ENCODE measurements around the gene VSIG8. TPM values are rescaled to one million over a fixed set of nuclear protein-coding genes. Genes with fewer than 3 reads are reported as not detected.

VSIG8 gene
- total and polyA plus RNA-seq, 12 donors = 0.44 TPM; not detected in 11

- H3K9me3 ChIP-seq = no peaks in the 10 kb centered on the region
- H3K4me1 ChIP-seq = peaks cover 0 to 38% (median 19%) of the 10 kb centered on the region in 9 donors
- ATAC-seq = peak; percentile 76 to 95 (median 92)
- H3K36me3 ChIP-seq = peaks cover 0 to 2% (median 0%) of the 10 kb centered on the region in 9 donors
- no peak for TF ChIP-seq CTCF (IDR thresholded peaks at IDR 0.05)
- H3K27ac ChIP-seq = peak overlapping the region; percentile 93 to 99 (median 98)
- intact Hi-C loops (cut with DNase I) = loop anchor here in 6 of 10 donors (5.0 to 10.0 kb wide), 5 partner anchors 38 to 73 kb away; partner anchors contain the start of gene TAGLN2 (in 4 of the 6)
- no peaks in the 10 kb centered on the region for H3K27me3 ChIP-seq
- WGBS, 2 donors = 0 to 1% methylated on average over 30 to 31 of the region's 31 CpGs
- DNase-seq = peak; percentile 83 to 86
- H3K4me3 ChIP-seq = peak overlapping the region; percentile 63 to 96 (median 76)
These were observed 8.3 kb downstream of the VSIG8 start for GRCh38 chr1:159854116-159854692.

- TF ChIP-seq CTCF (IDR thresholded peaks at IDR 0.05) = no peak
- intact Hi-C loops (cut with DNase I) = loop anchor here in 6 of 10 donors (5.0 to 10.0 kb wide), 5 partner anchors 39 to 74 kb away; partner anchors contain the start of gene TAGLN2 (in 4 of the 6)
- ATAC-seq = peak in 1 of 8 donors; percentile 12
- DNase-seq = no peak
- 18% methylated on average over 6 of the region's 6 CpGs for WGBS, 2 donors
- Histone ChIP-seq H3K9me3 (no peaks in the 10 kb centered on the region), H3K4me3 (peak overlapping the region in 9 of 10 donors; percentile 63 to 96 (median 76)), H3K27me3 (no peaks in the 10 kb centered on the region), H3K36me3 (peaks cover 0 to 2% (median 0%) of the 10 kb centered on the region in 9 donors), H3K27ac (peak overlapping the region in 9 of 10 donors; percentile 93 to 99 (median 99)), H3K4me1 (peaks cover 0 to 44% (median 19%) of the 10 kb centered on the region in 9 donors)
These were observed 8.9 kb downstream of the VSIG8 start for GRCh38 chr1:159853417-159854115.

- 50% methylated on average over 1 of the region's 1 CpG for WGBS, 2 donors
These were observed 11.1 kb downstream of the VSIG8 start for GRCh38 chr1:159851407-159851806.

More at GRCh38 chr1:159851407-159851806, 11.1 kb downstream of the VSIG8 start:
- Histone ChIP-seq H3K9me3 (no peaks in the 10 kb centered on the region), H3K4me1 (peaks cover 0 to 50% (median 19%) of the 10 kb centered on the region in 9 donors), H3K27me3 (no peaks in the 10 kb centered on the region), H3K4me3 (no peak overlapping the region), H3K36me3 (peaks cover 0 to 2% (median 0%) of the 10 kb centered on the region in 9 donors), H3K27ac (no peak overlapping the region)
- DNase-seq (no peak), ATAC-seq (no peak)
- peak in 1 of 9 donors; percentile 19 for TF ChIP-seq CTCF (IDR thresholded peaks at IDR 0.05)
- intact Hi-C loops (cut with DNase I) = loop anchor here in 6 of 10 donors (5.0 to 10.0 kb wide), 5 partner anchors 41 to 76 kb away; partner anchors contain the start of gene TAGLN2 (in 4 of the 6)
